OCI-LY1 (cell line): ENCODE measurements around the gene LDAH.

Experiments
- H2AFZ ChIP-seq: fragments of 200-600 bp; sonication (generic), shearing (Covaris generic); 2 replicates; pipeline ENCODE4 v1.6.0; 2014; ENCODE audit warnings: antibody characterized with exemption, mild to moderate bottlenecking, low read length
- H3F3A ChIP-seq: fragments of 200-600 bp; sonication (generic), shearing (Covaris generic); 2 replicates; pipeline ENCODE4 v1.6.0; 2014; ENCODE audit warnings: mild to moderate bottlenecking, antibody characterized with exemption, low read length, moderate library complexity; ENCODE audit not compliant: insufficient read depth
- H3K27ac ChIP-seq: fragments of 200-600 bp; sonication (generic); 2 replicates; pipeline ENCODE4 v1.5.1; 2014; ENCODE audit warnings: low read length, mixed run types, mild to moderate bottlenecking, low read depth; ENCODE audit not compliant: poor library complexity, severe bottlenecking
- H3K27me3 ChIP-seq: fragments of 200-600 bp; sonication (generic); 2 replicates; pipeline ENCODE4 v1.6.0; 2014; ENCODE audit warnings: antibody characterized with exemption, mild to moderate bottlenecking, low read length, moderate library complexity; ENCODE audit not compliant: insufficient read depth
- H3K36me3 ChIP-seq: fragments of 200-600 bp; sonication (generic); 2 replicates; pipeline ENCODE4 v1.6.1; 2014; ENCODE audit warnings: mild to moderate bottlenecking, antibody characterized with exemption, low read length, moderate library complexity, mixed read lengths; ENCODE audit not compliant: insufficient read depth
- H3K4me1 ChIP-seq: fragments of 200-600 bp; sonication (generic); 2 replicates; pipeline ENCODE4 v1.5.1; 2014; ENCODE audit warnings: mild to moderate bottlenecking, low read length, moderate library complexity; ENCODE audit not compliant: insufficient read depth, severe bottlenecking
- H3K4me2 ChIP-seq: fragments of 200-600 bp; sonication (generic), shearing (Covaris generic); 2 replicates; pipeline ENCODE4 v1.6.1; 2014; ENCODE audit warnings: low read length
- H3K4me3 ChIP-seq: fragments of 200-600 bp; sonication (generic); 2 replicates; pipeline ENCODE4 v1.5.1; 2014; ENCODE audit warnings: low read length, low read depth, mild to moderate bottlenecking, mixed read lengths; ENCODE audit not compliant: poor library complexity, severe bottlenecking
- H3K79me2 ChIP-seq: fragments of 200-600 bp; shearing (Covaris generic); 2 replicates; pipeline ENCODE4 v1.6.1; 2016; ENCODE audit warnings: mixed run types, low read length, mixed read lengths; ENCODE audit not compliant: insufficient read depth
- H3K9ac ChIP-seq: fragments of 200-600 bp; sonication (generic), shearing (Covaris generic); 2 replicates; pipeline ENCODE4 v1.6.1; 2014; ENCODE audit warnings: mild to moderate bottlenecking, low read length, mixed read lengths
- H3K9me2 ChIP-seq: fragments of 200-600 bp; sonication (generic), shearing (Covaris generic); 2 replicates; pipeline ENCODE4 v1.6.1; 2014; ENCODE audit warnings: low read depth, mild to moderate bottlenecking, low read length, mixed read lengths
- H3K9me3 ChIP-seq: fragments of 200-600 bp; shearing (Covaris generic); 2 replicates; pipeline ENCODE4 v1.6.1; 2014; ENCODE audit warnings: low read length, mixed read lengths
- H4K20me1 ChIP-seq: fragments of 200-600 bp; sonication (generic), shearing (Covaris generic); 2 replicates; pipeline ENCODE4 v1.6.0; 2016; ENCODE audit warnings: mild to moderate bottlenecking, low read length; ENCODE audit not compliant: insufficient read depth
- EZH2 ChIP-seq: fragments of 200-600 bp; sonication (generic), shearing (Covaris generic); IDR thresholded peaks from 2 replicates; pipeline ENCODE4 v1.8.0; 2017; ENCODE audit warnings: borderline replicate concordance, mixed run types, mild to moderate bottlenecking, antibody characterized with exemption, low read length, moderate library complexity, mixed read lengths
- TF ChIP-seq, protein P1 (sequence below): fragments of 200-600 bp; sonication (generic), shearing (Covaris generic); IDR thresholded peaks from 2 replicates; pipeline ENCODE4 v1.5.1; 2017; ENCODE audit warnings: mild to moderate bottlenecking, antibody characterized with exemption, low read length, moderate library complexity, mixed read lengths

LDAH gene

DNA sequence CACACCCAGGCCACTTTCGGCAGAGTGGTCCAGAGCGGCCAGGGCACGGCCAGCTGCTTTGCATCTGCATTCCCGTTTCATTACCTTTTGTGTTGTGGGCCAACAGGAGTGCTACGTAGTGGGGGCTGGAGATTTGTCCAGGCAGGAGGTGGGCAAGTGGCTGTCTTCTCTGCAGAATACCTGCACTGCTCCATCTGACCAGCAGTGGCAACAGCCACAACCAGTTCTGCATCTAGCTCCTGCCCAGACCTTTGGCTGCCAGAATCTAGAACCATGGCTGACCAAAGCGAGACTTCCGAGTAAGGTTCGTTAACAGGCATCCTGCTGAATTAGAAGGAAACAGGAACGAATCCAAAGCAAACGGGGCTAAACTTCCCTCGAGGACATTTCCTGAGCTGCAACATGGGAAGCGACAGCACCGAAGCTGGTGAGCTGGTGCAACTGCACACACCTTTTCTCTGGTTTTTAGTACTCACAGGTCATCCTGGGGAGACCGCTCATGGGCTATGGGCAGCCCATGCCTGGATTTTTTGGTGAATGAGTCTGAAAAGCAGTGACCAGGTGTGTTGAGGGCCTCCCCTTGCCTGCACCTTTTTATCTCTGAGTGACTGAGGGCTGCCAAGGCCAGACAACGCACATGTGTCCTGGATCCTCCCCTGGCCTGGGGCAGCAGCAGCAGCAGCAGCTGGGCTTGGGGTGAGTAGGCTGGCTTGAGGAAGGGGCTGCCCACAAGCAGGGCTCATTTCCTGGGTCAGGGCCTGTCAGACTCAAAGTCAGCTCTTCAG lies 145.4 kb downstream of the LDAH start:
- no peaks in the 10 kb centered on the region for H3K79me2 ChIP-seq
- H3K4me3 ChIP-seq, result peak overlapping the region; percentile 14
- H3K9me2 ChIP-seq, result no peaks in the 10 kb centered on the region
- peak overlapping the region; percentile 80 for H3K27ac ChIP-seq
- H3K9ac ChIP-seq, result peak overlapping the region; percentile 38; the same call in 1 of the 2 replicates
- H2AFZ ChIP-seq, result no peak overlapping the region
- TF ChIP-seq, protein P1, sequence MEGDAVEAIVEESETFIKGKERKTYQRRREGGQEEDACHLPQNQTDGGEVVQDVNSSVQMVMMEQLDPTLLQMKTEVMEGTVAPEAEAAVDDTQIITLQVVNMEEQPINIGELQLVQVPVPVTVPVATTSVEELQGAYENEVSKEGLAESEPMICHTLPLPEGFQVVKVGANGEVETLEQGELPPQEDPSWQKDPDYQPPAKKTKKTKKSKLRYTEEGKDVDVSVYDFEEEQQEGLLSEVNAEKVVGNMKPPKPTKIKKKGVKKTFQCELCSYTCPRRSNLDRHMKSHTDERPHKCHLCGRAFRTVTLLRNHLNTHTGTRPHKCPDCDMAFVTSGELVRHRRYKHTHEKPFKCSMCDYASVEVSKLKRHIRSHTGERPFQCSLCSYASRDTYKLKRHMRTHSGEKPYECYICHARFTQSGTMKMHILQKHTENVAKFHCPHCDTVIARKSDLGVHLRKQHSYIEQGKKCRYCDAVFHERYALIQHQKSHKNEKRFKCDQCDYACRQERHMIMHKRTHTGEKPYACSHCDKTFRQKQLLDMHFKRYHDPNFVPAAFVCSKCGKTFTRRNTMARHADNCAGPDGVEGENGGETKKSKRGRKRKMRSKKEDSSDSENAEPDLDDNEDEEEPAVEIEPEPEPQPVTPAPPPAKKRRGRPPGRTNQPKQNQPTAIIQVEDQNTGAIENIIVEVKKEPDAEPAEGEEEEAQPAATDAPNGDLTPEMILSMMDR, result peak; percentile 77; the same call in 1 of the 2 replicates
- no peak for TF ChIP-seq EZH2
- H3K36me3 ChIP-seq, result no peaks in the 10 kb centered on the region
- H3F3A ChIP-seq, result no peaks in the 10 kb centered on the region
- no peaks in the 10 kb centered on the region for H3K27me3 ChIP-seq
- peaks cover 34% of the 10 kb centered on the region for H3K4me1 ChIP-seq
- H3K9me3 ChIP-seq, result no peaks in the 10 kb centered on the region
- no peaks in the 10 kb centered on the region for H4K20me1 ChIP-seq
- peak overlapping the region; percentile 45 for H3K4me2 ChIP-seq

DNA sequence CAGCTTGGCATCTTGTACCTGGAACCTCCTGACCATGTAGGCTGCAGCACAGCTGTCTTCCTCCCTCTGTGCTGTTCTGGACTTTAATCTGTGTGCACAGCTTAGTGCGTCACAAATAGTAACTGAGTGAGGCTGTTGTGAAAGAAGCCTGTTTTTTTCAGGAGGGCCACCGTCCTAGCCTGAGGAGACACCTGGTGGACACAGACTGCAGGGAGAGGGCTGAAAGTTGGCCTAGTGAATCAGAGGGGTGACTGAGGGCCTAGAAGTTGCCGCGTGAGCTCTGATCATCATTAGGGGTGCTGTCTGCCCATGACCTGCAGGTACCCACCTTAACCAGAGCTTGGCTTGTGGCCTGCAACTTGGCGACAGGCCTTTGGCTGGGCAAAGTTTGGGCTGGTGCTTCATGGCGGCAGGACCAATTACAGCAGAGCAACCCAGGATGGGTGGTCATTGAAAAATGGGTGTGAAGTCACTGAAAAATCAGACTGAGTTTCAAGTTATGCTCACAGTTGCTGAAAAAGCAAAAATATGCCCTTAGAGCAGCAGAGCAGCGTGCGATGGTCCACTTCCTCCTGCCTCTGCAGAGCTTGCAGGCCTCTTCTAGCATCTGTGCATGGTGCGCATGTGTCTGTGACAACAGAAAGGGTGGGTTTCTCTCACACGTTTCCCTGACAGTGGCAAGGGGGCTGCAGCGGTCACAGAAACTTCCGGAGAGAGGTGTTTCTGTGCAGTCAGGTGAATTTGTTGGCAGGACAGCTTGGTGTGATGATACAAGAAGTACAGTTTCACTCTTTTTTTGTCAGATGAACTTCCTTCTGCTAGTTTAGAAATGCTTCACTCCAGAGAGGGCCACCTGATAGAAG lies 146.3 kb downstream of the LDAH start:
- Histone ChIP-seq H3K79me2 (no peaks in the 10 kb centered on the region), H3K9me2 (no peaks in the 10 kb centered on the region), H3K4me2 (peak overlapping the region; percentile 45; the same call in 1 of the 2 replicates), H3K4me1 (peaks cover 40% of the 10 kb centered on the region), H3K9me3 (no peaks in the 10 kb centered on the region), H3K4me3 (peak overlapping the region; percentile 14), H3K27ac (peak overlapping the region; percentile 80), H3K9ac (peak overlapping the region; percentile 51; the same call in 1 of the 2 replicates), H4K20me1 (no peaks in the 10 kb centered on the region), H2AFZ (no peak overlapping the region), H3K27me3 (no peaks in the 10 kb centered on the region), H3K36me3 (no peaks in the 10 kb centered on the region), H3F3A (no peaks in the 10 kb centered on the region)
- TF ChIP-seq EZH2, result no peak
- TF ChIP-seq, protein P1, result peak; percentile 21; the same call in 1 of the 2 replicates

DNA sequence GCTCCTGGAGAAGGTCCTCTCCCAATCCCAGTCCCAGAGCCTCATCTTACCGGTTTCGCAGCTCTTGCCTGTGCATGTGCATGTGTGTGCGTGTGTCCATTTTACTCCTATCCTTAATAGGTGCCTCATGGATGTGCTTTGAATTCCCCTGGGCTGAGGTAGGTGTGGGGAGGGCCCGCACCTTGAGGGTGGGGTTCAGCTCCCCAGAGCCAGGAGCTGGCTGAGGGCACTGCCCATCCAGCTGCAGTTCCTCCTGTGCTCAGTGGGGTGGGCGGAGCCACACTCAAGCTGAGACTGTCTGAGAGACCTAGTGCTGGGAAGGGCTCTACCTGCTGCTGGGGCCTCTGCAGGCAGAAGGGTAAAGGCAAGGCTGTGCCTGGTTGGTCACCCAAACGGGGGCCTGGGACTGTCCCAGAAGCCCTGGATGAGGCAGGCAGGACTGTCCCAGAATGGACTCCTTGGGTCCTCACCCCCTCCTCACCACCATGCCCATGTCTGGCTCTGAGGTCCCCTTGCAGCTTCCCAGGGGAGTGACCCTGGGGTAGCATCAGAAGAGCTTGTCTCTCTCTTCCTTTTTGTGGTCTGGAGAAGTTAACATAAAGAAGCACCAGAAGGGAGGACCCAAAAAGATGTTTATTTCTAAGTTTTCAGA lies 147.1 kb downstream of the LDAH start:
- H3K36me3 ChIP-seq, result no peaks in the 10 kb centered on the region
- H3K4me1 ChIP-seq, result peaks cover 40% of the 10 kb centered on the region
- H2AFZ ChIP-seq, result no peak overlapping the region
- peak overlapping the region; percentile 45; the same call in 1 of the 2 replicates for H3K4me2 ChIP-seq
- H3K9ac ChIP-seq, result peak overlapping the region; percentile 51; the same call in 1 of the 2 replicates
- no peaks in the 10 kb centered on the region for H3K27me3 ChIP-seq
- H3K79me2 ChIP-seq, result no peaks in the 10 kb centered on the region
- no peak overlapping the region for H3K4me3 ChIP-seq
- H3F3A ChIP-seq, result no peaks in the 10 kb centered on the region
- no peaks in the 10 kb centered on the region for H3K9me3 ChIP-seq
- TF ChIP-seq, protein P1, result no peak
- TF ChIP-seq EZH2, result no peak
- H3K27ac ChIP-seq, result peak overlapping the region; percentile 80
- no peaks in the 10 kb centered on the region for H3K9me2 ChIP-seq
- no peaks in the 10 kb centered on the region for H4K20me1 ChIP-seq
